Activated naive CD8-positive, alpha-beta T cell (primary cell): ENCODE measurements around the gene FKBP5.
"Not testable (repeated sequence)": the region's sequence is repeated elsewhere in the genome, so short reads cannot be mapped to it uniquely, and the experiment has no call there.

Source experiments
- H3K27ac Mint-ChIP-seq: one replicate; pipeline ENCODE4 v1.8.0; 2021; ENCODE audit warnings: mixed read lengths
- H3K27me3 Mint-ChIP-seq: one replicate; pipeline ENCODE4 v1.8.0; 2021; ENCODE audit warnings: mixed read lengths
- H3K36me3 Mint-ChIP-seq: one replicate; pipeline ENCODE4 v1.8.0; 2021; ENCODE audit warnings: mixed read lengths
- H3K4me1 Mint-ChIP-seq: one replicate; pipeline ENCODE4 v1.8.0; 2021; ENCODE audit warnings: low read depth, mixed read lengths
- H3K4me3 Mint-ChIP-seq: one replicate; pipeline ENCODE4 v1.8.0; 2021; ENCODE audit warnings: mild to moderate bottlenecking, mixed read lengths
- H3K9me3 Mint-ChIP-seq: one replicate; pipeline ENCODE4 v1.8.0; 2021; ENCODE audit warnings: low read depth, mixed read lengths

Gene FKBP5

DNA sequence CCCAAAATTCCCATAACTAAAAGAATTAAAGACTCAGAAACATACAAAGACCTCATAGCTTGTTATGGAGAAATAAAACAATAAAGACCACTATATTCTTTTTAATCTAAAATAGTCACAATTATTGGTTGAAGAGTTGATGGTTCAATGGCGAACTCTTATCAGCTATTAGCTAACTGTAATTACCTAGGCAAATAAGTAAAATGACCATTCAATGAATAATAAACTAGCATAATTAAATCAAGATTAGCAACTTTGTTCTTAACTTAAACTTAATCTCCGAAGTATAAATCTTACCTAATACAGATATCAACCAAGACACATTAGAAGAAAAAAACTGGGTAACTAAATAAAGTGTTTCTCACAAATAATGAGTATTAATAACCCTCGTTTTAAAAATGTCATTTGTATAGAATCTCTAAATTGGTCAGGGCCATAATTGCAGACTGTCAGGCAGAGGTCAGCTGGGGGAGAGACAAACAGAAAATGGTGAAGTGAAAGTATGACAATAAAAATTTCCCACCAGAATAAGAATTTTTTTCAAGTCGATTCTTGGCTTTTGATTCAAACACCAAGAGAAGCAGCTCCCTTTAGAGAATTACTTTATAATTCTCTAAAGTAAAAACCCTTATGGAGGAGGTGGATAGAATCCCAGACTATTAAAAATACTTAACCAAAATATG is 1.7 kb downstream of the FKBP5 start:
- Mint-ChIP-seq H3K36me3 (no peaks in the 10 kb centered on the region), H3K4me1 (peaks cover 29% of the 10 kb centered on the region), H3K27me3 (no peaks in the 10 kb centered on the region), H3K27ac (peak overlapping the region; percentile 93), H3K9me3 (no peaks in the 10 kb centered on the region), H3K4me3 (peak overlapping the region; percentile 99)

- Mint-ChIP-seq H3K4me1 (peaks cover 34% of the 10 kb centered on the region), H3K9me3 (no peaks in the 10 kb centered on the region), H3K36me3 (no peaks in the 10 kb centered on the region), H3K4me3 (peak overlapping the region; percentile 99), H3K27ac (peak overlapping the region; percentile 93), H3K27me3 (no peaks in the 10 kb centered on the region)
Observed at GRCh38 chr6:35686436-35686835, 2.3 kb downstream of the FKBP5 start.

GRCh38 chr6:35683267-35683666 is 5.4 kb downstream of the FKBP5 start:
- H3K27ac Mint-ChIP-seq: peak overlapping the region; percentile 16
- H3K4me3 Mint-ChIP-seq: no peak overlapping the region
- H3K9me3 Mint-ChIP-seq: no peaks in the 10 kb centered on the region
- H3K36me3 Mint-ChIP-seq: peaks cover 3% of the 10 kb centered on the region
- no peaks in the 10 kb centered on the region for H3K27me3 Mint-ChIP-seq
- peaks cover 55% of the 10 kb centered on the region for H3K4me1 Mint-ChIP-seq

DNA sequence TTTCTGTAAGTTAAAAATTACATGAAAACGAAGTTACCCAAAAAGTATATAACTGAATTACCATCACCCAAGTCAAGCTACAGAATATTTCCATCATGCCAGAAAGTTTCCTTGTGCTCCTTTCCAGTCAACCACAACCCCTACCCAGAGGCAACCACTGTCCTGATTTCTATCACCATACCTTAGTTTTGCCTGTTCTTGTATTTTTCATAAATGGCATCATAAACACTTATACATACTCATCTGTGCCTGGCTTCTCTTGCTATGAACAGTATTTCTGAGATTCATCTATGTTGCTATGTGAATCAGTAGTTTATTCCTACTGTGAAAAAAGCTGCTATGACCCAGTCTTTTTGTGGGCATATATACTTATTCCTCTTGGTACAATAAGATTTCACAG is 7.4 kb downstream of the FKBP5 start:
- Mint-ChIP-seq H3K4me1 (peaks cover 64% of the 10 kb centered on the region), H3K27me3 (no peaks in the 10 kb centered on the region), H3K9me3 (no peaks in the 10 kb centered on the region), H3K36me3 (peaks cover 8% of the 10 kb centered on the region), H3K4me3 (peak overlapping the region; percentile 40), H3K27ac (peak overlapping the region; percentile 70)

- peaks cover 76% of the 10 kb centered on the region for H3K4me1 Mint-ChIP-seq
Observed at GRCh38 chr6:35679399-35679798, 9.3 kb downstream of the FKBP5 start.

GRCh38 chr6:35678814-35679213 is 9.9 kb downstream of the FKBP5 start:
- H3K36me3 Mint-ChIP-seq: peaks cover 8% of the 10 kb centered on the region
- H3K27ac Mint-ChIP-seq: peak overlapping the region; percentile 86
- no peaks in the 10 kb centered on the region for H3K27me3 Mint-ChIP-seq
- no peak overlapping the region for H3K4me3 Mint-ChIP-seq
- no peaks in the 10 kb centered on the region for H3K9me3 Mint-ChIP-seq
- peaks cover 82% of the 10 kb centered on the region for H3K4me1 Mint-ChIP-seq

More at GRCh38 chr6:35679399-35679798, 9.3 kb downstream of the FKBP5 start:
- H3K27me3 Mint-ChIP-seq: no peaks in the 10 kb centered on the region
- H3K27ac Mint-ChIP-seq: peak overlapping the region; percentile 67
- H3K36me3 Mint-ChIP-seq: peaks cover 8% of the 10 kb centered on the region
- H3K9me3 Mint-ChIP-seq: no peaks in the 10 kb centered on the region
- no peak overlapping the region for H3K4me3 Mint-ChIP-seq

DNA sequence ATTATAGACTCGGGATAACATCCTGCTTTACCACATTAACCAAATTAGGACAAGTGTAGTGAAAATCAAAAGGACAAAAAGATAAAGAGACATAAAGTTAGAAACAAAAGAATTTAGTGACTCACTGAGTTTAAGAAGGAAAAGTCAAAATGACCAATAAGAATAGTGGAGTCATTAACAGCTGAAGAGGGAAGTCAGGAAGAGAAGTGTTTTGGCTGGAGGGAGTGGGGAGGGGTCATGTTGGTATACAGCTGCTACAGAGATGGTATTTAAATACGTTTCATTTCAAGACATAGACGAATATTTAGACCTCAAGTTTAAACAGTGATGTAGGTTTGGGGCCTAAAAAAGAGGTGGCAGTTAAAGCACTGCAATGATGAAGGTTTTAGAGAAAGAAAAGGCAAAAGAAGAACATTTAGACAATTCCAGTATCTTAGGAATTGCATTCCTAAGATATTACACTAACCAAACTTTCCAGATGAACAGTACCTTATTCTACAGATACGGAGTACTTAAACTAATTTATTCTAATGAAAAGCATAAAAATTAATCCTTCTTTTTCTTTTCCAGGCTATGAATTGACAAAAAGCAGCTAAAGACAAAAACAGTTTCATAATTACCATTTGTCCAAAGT is 10.6 kb downstream of the FKBP5 start:
- Mint-ChIP-seq H3K27ac (peak overlapping the region; percentile 86), H3K4me3 (peak overlapping the region; percentile 42), H3K27me3 (no peaks in the 10 kb centered on the region), H3K9me3 (no peaks in the 10 kb centered on the region), H3K4me1 (peaks cover 87% of the 10 kb centered on the region), H3K36me3 (peaks cover 8% of the 10 kb centered on the region)

DNA sequence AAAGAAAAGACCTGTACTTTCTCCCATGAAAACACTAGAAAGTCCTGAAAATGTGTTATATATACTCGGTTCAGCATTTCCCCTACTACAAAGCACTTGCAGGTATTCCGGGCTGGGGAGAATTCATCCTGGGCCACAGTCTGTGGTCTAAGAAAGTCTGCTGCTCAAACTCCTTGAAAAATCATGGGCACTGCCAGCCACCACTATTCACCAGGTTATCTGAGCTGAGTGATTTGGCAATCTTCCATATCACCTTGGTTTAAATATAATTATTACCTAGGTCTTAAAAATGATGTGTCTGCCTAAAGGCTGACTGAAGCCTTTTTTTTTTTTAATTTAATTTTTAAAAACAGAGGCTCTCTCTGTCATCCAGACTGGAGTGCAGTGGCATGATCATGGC is 11.3 kb downstream of the FKBP5 start:
- H3K4me3 Mint-ChIP-seq: peak overlapping the region; percentile 42
- H3K27me3 Mint-ChIP-seq: no peaks in the 10 kb centered on the region
- peaks cover 10% of the 10 kb centered on the region for H3K36me3 Mint-ChIP-seq
- no peaks in the 10 kb centered on the region for H3K9me3 Mint-ChIP-seq
- H3K27ac Mint-ChIP-seq: peak overlapping the region; percentile 86
- peaks cover 91% of the 10 kb centered on the region for H3K4me1 Mint-ChIP-seq

DNA sequence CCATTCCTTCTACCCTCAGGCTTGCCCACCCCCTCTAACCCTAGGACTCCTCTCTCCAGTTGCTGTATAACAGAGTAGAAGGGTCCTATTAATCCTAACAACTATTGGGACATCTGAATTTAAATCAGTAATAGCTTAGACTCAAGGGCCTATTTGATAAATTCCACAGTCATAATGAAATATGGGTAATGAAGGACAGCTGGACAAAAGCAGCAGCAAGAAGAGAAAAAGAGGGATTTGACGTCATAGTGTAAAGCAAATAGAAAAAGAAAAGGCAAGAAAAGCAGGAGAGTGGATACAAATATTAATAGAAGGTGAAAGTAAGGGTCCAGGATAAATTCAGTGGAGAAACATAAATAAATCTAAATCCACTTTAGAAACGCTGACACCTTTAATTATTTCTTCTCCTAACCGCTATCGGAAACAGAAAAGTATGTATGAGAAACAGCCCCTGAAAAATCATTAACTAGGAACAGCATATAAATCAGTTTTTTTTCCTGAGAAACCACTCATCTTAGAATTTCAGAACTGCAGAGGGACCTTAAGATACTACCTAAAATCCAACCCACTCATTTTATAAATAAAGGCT is 12.8 kb downstream of the FKBP5 start:
- Mint-ChIP-seq H3K4me3 (no peak overlapping the region), H3K4me1 (peaks cover 87% of the 10 kb centered on the region)

DNA sequence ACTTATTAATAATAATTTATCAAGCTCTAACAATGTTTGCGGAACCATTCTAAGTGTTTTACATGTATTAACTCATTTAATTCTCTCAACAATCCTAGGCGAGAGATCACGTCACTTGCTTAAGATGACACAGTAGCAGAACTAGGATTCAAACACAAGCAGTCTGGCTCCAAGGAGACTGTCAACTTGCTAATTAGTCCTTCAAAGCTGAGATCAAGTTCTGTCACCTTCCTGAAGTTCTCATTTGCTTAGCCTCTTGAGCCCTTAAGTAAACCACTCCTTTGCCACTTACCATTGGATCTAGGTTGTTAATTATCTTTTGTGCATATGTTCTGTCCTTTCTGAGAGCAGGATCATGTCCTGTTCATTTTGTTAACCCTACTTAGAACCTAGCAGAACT is 14.1 kb downstream of the FKBP5 start:
- Mint-ChIP-seq H3K27ac (peak overlapping the region; percentile 95), H3K36me3 (peaks cover 9% of the 10 kb centered on the region), H3K9me3 (no peaks in the 10 kb centered on the region), H3K27me3 (no peaks in the 10 kb centered on the region), H3K4me1 (peaks cover 88% of the 10 kb centered on the region), H3K4me3 (peak overlapping the region; percentile 18)

More for the DNA sequence above, 12.8 kb downstream of the FKBP5 start:
- Mint-ChIP-seq H3K9me3 (no peaks in the 10 kb centered on the region), H3K27ac (peak overlapping the region; percentile 95), H3K36me3 (peaks cover 10% of the 10 kb centered on the region), H3K27me3 (no peaks in the 10 kb centered on the region)

- H3K4me3 Mint-ChIP-seq: peak overlapping the region; percentile 58
- peak overlapping the region; percentile 95 for H3K27ac Mint-ChIP-seq
- H3K9me3 Mint-ChIP-seq: no peaks in the 10 kb centered on the region
- peaks cover 89% of the 10 kb centered on the region for H3K4me1 Mint-ChIP-seq
- peaks cover 6% of the 10 kb centered on the region for H3K36me3 Mint-ChIP-seq
- no peaks in the 10 kb centered on the region for H3K27me3 Mint-ChIP-seq
Observed at GRCh38 chr6:35673755-35674154, 15.0 kb downstream of the FKBP5 start.

GRCh38 chr6:35673284-35673666 is 15.4 kb downstream of the FKBP5 start:
- not testable (repeated sequence) for H3K4me3 Mint-ChIP-seq, H3K9me3 Mint-ChIP-seq, H3K36me3 Mint-ChIP-seq, H3K27me3 Mint-ChIP-seq
- Mint-ChIP-seq H3K27ac (peak overlapping the region; percentile 72), H3K4me1 (peaks cover 89% of the 10 kb centered on the region)

DNA sequence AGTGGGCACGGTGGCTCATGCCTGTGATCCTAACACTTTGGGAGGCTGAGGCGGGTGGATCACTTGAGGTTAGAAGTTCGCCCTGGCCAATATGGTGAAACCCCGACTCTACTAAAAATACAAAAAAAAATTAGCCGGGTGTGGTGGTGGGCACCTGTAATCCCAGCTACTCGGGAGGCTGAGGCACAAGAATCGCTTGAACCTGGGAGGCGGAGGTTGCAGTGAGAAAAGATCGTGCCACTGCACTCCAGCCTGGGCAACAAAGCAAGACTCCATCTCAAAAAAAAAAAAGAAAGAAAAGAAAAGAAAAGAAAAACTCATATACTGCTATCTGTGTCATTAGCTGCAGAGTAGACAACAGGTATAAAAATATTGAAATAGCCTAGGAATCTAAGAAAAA is 18.3 kb downstream of the FKBP5 start:
- H3K27me3 Mint-ChIP-seq, H3K9me3 Mint-ChIP-seq, H3K36me3 Mint-ChIP-seq: not testable (repeated sequence)
- Mint-ChIP-seq H3K4me3 (peak overlapping the region; percentile 52), H3K27ac (peak overlapping the region; percentile 72), H3K4me1 (peaks cover 76% of the 10 kb centered on the region)

- peak overlapping the region; percentile 95 for H3K27ac Mint-ChIP-seq
- peaks cover 2% of the 10 kb centered on the region for H3K36me3 Mint-ChIP-seq
- peak overlapping the region; percentile 81 for H3K4me3 Mint-ChIP-seq
Observed at GRCh38 chr6:35669451-35670045, 19.2 kb downstream of the FKBP5 start.

GRCh38 chr6:35668744-35669450 is 19.8 kb downstream of the FKBP5 start:
- no peaks in the 10 kb centered on the region for H3K27me3 Mint-ChIP-seq
- H3K36me3 Mint-ChIP-seq: peaks cover 2% of the 10 kb centered on the region
- H3K9me3 Mint-ChIP-seq: no peaks in the 10 kb centered on the region
- H3K4me3 Mint-ChIP-seq: peak overlapping the region; percentile 81
- peak overlapping the region; percentile 95 for H3K27ac Mint-ChIP-seq
- H3K4me1 Mint-ChIP-seq: peaks cover 60% of the 10 kb centered on the region

More at GRCh38 chr6:35669451-35670045, 19.2 kb downstream of the FKBP5 start:
- H3K27me3 Mint-ChIP-seq: no peaks in the 10 kb centered on the region
- H3K9me3 Mint-ChIP-seq: no peaks in the 10 kb centered on the region
- H3K4me1 Mint-ChIP-seq: peaks cover 67% of the 10 kb centered on the region
